Fibroblast of skin of right biceps (primary cell): ENCODE results near the gene PARP6.

ENCODE experiments used
- DNase-seq: peaks from one replicate; pipeline ENCODE4 v3.0.0-alpha.2; 2013

The PARP6 gene

GRCh38 chr15:72230197-72231065 is 41.9 kb downstream of the PARP6 start:
- DNase-seq = peak; percentile 95

DNA sequence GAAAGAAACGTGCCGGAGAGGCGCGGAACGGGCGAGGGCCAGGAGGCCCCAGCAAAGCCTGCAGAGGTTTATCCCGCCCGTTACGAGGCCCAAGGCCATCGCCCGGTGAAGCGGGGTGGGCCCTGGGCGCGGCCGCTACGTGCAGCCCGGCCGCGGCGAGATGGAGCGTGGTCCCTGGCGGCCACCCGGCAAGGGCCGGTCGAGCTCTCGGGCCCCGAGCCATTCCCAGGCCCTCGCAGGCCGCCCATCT is 42.5 kb downstream of the PARP6 start:
- no peak for DNase-seq

GRCh38 chr15:72229076-72229946 is 43.0 kb downstream of the PARP6 start:
- no peak for DNase-seq

DNA sequence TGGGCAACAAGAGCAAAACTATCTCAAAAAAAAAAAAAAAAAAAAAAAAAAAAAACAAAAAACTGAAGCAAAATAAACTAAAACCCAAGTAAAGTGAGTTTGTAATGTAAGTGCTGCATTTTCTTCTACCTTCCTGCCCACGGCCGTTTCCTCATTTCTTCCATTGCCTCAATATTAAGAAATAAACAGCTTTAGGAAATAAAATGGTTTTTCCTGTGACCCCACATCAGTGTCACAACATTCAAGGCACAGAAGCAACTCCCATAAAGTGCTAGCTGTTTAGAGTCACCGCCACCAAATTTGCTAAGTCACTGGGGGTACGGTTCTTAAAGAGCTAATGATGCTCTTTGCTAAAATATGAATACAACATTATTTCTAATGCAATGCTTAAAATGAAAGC is 44.6 kb downstream of the PARP6 start:
- no peak for DNase-seq

DNA sequence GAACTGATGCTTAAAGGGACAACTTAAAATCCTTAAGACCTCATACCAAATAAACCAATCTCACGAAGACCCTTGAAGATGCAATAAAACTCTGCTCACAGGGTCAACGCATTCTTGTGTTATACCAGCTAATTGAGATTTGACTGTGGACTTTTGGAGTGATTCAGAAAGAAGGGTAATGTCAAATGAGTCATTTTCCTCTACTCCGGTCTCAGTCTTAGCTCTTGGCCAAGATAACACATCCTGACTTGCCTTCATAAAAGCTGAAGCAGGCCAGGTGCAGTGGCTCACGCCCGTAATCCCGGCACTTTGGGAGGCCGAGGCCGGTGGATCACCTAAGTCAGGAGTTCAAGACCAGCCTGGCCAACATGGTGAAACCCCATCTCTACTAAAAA is 45.2 kb downstream of the PARP6 start:
- peak; percentile 90 for DNase-seq

- no peak for DNase-seq
Measured at GRCh38 chr15:72223278-72223677, 49.1 kb downstream of the PARP6 start.

GRCh38 chr15:72222393-72222792 is 50.0 kb downstream of the PARP6 start:
- no peak for DNase-seq

DNA sequence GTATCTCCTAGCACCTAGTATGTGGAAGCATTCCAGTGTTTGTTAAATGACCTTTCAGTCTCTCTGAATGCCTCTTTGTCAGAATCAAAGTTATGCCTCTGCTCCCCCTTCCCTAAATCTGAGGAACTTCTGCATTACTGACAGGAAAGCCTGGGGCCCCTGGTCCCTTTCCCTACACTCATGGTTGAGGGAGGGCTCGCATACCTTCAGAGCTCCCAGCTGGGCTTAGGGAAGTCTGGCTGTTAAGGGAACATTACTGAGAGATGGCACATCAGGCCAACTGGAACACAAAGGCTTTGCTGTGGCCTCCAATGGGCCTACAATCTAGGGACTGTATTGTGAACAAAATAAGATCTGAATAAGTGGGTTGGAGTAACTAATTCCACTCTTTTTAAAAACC is 51.7 kb downstream of the PARP6 start:
- DNase-seq = no peak

- no peak for DNase-seq
Measured at GRCh38 chr15:72217216-72217615, 55.1 kb downstream of the PARP6 start.

GRCh38 chr15:72216079-72216478 is 56.3 kb downstream of the PARP6 start:
- DNase-seq = no peak

DNA sequence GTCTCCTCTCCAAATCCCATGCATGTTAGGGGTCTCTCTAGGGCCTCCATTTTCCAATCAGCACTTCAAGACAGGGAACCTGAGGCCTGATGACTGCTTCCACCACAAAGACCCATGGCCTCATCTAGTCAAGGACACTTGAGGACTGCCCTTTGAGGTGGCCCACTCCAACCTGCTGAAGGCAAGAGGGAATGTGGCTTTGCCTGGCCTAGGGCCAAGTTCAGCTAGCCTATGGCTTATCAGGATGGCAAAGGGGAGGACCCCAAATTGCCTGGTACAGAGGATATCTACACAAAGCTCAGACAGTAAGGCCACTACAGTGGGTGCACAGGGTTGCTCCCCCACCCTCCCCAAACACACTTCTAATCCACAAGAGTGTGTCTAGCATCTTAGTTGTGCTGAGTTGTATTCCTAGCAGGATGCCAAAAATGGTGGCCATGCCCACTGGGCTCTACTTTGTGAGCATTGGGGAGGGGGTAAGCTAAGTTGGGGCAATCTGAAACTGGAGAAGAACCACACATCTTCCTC is 64.7 kb downstream of the PARP6 start:
- no peak for DNase-seq

- no peak for DNase-seq
Measured at GRCh38 chr15:72206677-72207000, 65.7 kb downstream of the PARP6 start.

DNA sequence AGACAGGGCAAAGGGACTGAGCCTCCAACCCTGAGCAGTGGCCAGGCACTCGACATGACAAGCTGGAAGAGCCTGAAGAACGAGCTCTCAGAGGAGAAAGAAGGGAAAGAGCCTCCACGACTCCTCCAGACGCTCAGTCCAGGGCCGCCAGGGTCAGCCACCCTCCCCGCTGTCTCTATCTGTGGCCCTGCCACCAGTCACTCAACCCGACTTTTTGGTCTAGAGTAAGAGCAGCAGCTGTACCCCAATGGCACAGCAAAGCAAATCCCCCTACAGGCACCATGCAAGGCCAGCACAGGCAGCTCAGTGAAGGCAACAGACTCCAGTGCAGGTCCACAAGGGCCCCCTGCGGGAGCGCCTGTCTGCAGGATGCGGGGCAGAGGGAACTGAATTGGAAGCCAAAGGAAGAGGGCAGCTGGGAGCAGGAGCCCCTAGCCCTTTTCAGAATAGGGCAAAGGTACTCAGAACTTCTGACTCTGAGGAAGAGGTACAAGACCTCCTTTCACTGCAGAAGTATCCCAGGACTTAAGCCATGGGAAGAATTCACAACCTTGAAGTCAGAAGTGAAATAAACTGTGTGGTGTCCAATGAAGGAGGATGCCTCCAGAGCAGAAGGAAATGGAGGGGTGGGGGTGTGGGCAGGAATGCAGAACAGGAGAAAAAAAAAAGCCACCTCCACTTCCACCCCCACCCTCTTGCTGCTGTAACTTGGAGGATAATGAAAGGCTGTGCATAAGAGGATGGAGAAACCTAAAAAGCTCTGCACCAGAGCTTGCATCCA is 66.3 kb downstream of the PARP6 start:
- DNase-seq = no peak

DNA sequence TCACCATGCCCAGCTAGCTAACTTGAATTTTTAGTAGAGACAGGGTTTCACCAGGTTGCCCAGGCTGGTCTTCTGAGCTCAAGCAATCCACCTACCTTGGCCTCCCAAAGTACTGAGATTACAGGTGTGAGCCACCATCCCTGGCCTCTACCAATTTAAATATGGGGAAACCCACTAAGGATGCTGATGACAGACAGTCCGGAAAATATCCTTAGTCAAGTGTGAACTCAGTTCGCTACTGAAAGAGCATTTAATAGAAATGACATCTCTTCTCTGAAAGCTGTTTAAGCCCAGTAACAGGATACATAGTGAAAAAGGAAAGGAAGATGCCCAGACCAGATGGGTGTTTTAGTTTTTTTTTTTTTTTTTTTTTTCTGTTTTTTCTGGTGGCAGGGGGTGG is 67.1 kb downstream of the PARP6 start:
- DNase-seq = no peak

- DNase-seq = peak; percentile 73
Measured at GRCh38 chr15:72203507-72203837, 68.9 kb downstream of the PARP6 start.

DNA sequence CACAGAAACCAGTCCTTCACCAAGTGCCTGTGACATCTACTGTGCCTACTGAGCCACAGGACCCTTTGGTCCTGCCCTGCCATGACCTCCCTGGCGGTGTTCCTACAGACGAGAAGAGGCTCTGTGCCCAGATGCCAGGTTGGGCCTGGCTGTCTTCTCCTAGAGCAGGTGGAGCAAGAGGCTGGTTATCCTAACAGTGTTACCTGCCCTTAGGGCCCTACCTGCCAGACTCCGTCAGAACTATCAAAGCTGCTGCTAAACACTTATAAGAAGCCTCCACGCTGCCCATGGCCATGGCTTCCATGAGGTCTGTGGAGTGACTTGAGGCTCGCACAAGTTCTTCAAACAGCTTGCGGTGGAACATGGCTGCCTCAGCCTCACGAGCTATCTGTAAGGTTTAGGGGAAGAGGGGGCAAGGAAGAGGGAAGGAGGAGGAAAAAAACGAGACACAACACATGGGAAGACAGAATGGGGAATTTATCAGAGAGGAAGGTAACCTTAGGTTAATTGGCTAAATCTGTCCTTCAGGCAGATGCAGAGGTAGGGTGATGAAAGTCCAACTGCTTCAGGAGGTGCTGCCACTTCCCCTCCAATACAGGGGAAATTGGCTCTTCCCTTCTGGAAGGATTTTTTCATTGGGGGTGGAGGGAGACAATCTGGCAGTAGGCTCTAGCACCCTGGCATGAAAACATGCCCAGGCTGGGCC is 69.4 kb downstream of the PARP6 start:
- no peak for DNase-seq

DNA sequence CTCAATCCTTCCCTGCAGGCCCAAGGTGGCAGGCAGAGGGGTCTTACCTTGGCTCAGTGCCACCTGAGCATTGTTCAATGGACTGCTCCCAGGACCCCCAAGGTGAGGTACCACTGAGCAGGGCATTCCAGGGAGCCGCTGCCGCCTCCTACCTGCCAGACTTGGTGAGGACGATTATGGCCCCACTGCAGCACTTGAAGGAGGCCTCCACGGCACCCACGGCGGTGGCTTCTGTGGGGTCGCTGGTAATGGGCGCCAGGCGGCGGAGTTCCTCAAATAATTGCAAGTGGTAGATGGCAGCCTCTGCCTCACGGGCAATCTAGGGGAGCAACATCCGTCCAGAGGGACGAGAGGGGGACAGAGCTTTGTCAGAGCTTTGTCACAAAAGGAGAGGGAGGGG is 70.1 kb downstream of the PARP6 start:
- DNase-seq = no peak

DNA sequence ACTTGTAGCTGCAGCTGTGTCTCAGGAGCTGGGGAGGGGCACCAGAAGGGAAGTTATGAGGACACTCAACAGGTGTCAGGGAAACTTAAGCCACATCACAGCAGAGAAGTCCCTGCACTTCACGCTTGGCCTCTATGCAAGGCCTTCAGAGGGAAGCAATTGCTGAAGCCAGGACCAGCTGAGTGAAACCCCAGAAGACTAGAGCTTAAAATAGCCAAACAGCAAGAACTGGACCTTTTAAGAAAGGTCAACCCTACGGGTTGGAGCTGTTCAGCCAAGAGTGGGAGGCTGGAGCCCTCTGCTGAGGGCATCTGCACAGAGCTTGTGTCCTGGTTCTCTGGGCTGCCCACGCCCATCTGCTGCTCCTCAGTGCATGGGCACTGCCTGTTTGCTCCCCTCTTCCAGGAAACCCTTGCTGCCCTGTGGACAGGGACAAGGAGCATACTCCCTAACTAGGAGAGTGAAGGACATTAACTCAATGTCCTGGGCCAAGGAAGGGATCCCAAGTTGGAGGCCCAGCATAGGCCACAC is 70.9 kb downstream of the PARP6 start:
- no peak for DNase-seq

- DNase-seq = no peak
Measured at GRCh38 chr15:72200395-72201237, 71.7 kb downstream of the PARP6 start.

GRCh38 chr15:72199721-72200212 is 72.6 kb downstream of the PARP6 start:
- peak; percentile 68 for DNase-seq

GRCh38 chr15:72199205-72199515 is 73.2 kb downstream of the PARP6 start:
- DNase-seq = no peak
